Karpas-422 (cell line): Measurements from ENCODE around the gene SCMH1. TPM values are rescaled to one million over a fixed set of nuclear protein-coding genes. Genes with fewer than 3 reads are reported as not detected.
"Not testable (repeated sequence)": the region's sequence is repeated elsewhere in the genome, so short reads cannot be mapped to it uniquely, and the experiment has no call there.

ENCODE experiments used
- DNase-seq: peaks from one replicate; pipeline ENCODE4 v3.0.0-alpha.2; 2015
- H2AFZ ChIP-seq: fragments of 200-600 bp; sonication (generic); 2 replicates; pipeline ENCODE4 v1.6.1; 2014; ENCODE audit warnings: antibody characterized with exemption, low read length, mixed read lengths
- H3K27ac ChIP-seq: fragments of 200-600 bp; sonication (generic); 2 replicates; pipeline ENCODE4 v1.5.1; 2014; ENCODE audit warnings: mild to moderate bottlenecking, low read length, moderate library complexity
- H3K27me3 ChIP-seq: fragments of 200-600 bp; sonication (generic); 2 replicates; pipeline ENCODE4 v1.6.1; 2014; ENCODE audit warnings: low read length, mixed read lengths
- H3K36me3 ChIP-seq: fragments of 200-600 bp; sonication (generic); 2 replicates; pipeline ENCODE4 v1.6.1; 2014; ENCODE audit warnings: low read length, mixed read lengths; ENCODE audit not compliant: insufficient read depth
- H3K4me1 ChIP-seq: fragments of 200-600 bp; sonication (generic); 2 replicates; pipeline ENCODE4 v1.6.1; 2014; ENCODE audit warnings: mild to moderate bottlenecking, low read length, mixed read lengths
- H3K4me2 ChIP-seq: fragments of 200-600 bp; sonication (generic); 2 replicates; pipeline ENCODE4 v1.6.1; 2014; ENCODE audit warnings: low read length, low read depth, mild to moderate bottlenecking; ENCODE audit not compliant: poor library complexity, severe bottlenecking
- H3K4me3 ChIP-seq: fragments of 200-600 bp; sonication (generic); 2 replicates; pipeline ENCODE4 v1.5.1; 2014; ENCODE audit warnings: mild to moderate bottlenecking, antibody characterized with exemption, low read length, mixed read lengths
- H3K79me2 ChIP-seq: fragments of 200-600 bp; sonication (generic); 2 replicates; pipeline ENCODE4 v1.6.1; 2014; ENCODE audit warnings: mild to moderate bottlenecking, low read length, mixed read lengths
- H3K9ac ChIP-seq: fragments of 200-600 bp; sonication (generic); 2 replicates; pipeline ENCODE4 v1.6.0; 2014; ENCODE audit warnings: low read length
- H3K9me2 ChIP-seq: fragments of 200-600 bp; sonication (generic), shearing (Covaris generic); replicated peaks from 2 replicates; pipeline ENCODE4 v1.6.0; 2014; ENCODE audit warnings: mild to moderate bottlenecking, low read length, moderate library complexity; ENCODE audit not compliant: insufficient read depth
- H3K9me3 ChIP-seq: fragments of 300-700, 200-600 bp; sonication (generic); 2 replicates; pipeline ENCODE4 v1.6.1; 2014; ENCODE audit warnings: low read length, mixed read lengths
- H4K20me1 ChIP-seq: fragments of 200-600 bp; sonication (generic); 2 replicates; pipeline ENCODE4 v1.6.1; 2014; ENCODE audit warnings: mild to moderate bottlenecking, antibody characterized with exemption, low read length, low read depth; ENCODE audit not compliant: insufficient read depth
- total RNA-seq: library from RNA; depleted of rRNA; stranded (reverse); fragments of >200 nt; shearing (Covaris generic); gene quantifications from 2 replicates; pipeline ENCODE4 v1.2.3, GENCODE V29; 2014; ENCODE audit warnings: low replicate concordance

The SCMH1 gene
- total RNA-seq, 1 experiment from 2014 or later = 83.6 TPM

- peaks cover 13% of the 10 kb centered on the region; the same call in 1 of the 2 replicates for H3K9me3 ChIP-seq
- no peak for DNase-seq
- no peak overlapping the region for H3K4me3 ChIP-seq
- H3K27ac ChIP-seq = no peak overlapping the region
- H3K4me2 ChIP-seq = no peak overlapping the region
- H4K20me1 ChIP-seq = no peaks in the 10 kb centered on the region
- H3K36me3 ChIP-seq = peaks cover 45% of the 10 kb centered on the region
- peaks cover 100% of the 10 kb centered on the region for H3K79me2 ChIP-seq
- H3K4me1 ChIP-seq = peaks cover 24% of the 10 kb centered on the region
- no peak overlapping the region for H3K9ac ChIP-seq
- H3K27me3 ChIP-seq = no peaks in the 10 kb centered on the region
- no peak overlapping the region for H2AFZ ChIP-seq
- no peaks in the 10 kb centered on the region for H3K9me2 ChIP-seq
Observed at GRCh38 chr1:41217441-41217840, 24.7 kb downstream of the SCMH1 start.

DNA sequence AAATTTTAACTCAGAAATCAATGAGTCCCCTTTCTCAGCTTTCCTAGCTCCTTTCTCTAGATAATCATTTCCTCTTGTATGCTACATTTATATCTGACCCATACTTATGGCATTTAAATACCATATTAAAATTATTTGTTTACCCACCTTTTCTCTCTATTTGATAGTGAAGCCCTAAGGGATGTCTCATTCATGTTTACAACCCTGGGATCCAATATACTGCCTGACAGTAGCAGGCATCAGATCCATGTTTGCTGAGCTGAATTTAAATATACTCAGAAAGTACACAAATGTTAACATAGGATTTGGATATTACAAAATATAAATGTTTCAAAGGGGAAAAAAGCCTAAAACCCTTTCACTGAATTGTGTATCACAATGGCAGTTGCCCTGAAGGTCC, 26.5 kb downstream of the SCMH1 start:
- Histone ChIP-seq H3K27me3 (no peaks in the 10 kb centered on the region), H3K9me3 (peaks cover 11% of the 10 kb centered on the region; the same call in 1 of the 2 replicates), H3K4me1 (peaks cover 19% of the 10 kb centered on the region), H3K4me3 (no peak overlapping the region), H3K36me3 (peaks cover 34% of the 10 kb centered on the region), H3K79me2 (peaks cover 100% of the 10 kb centered on the region), H3K27ac (no peak overlapping the region; the same call in 1 of the 2 replicates), H3K9me2 (no peaks in the 10 kb centered on the region), H4K20me1 (no peaks in the 10 kb centered on the region), H3K4me2 (no peak overlapping the region), H3K9ac (no peak overlapping the region), H2AFZ (no peak overlapping the region)
- DNase-seq = no peak

DNA sequence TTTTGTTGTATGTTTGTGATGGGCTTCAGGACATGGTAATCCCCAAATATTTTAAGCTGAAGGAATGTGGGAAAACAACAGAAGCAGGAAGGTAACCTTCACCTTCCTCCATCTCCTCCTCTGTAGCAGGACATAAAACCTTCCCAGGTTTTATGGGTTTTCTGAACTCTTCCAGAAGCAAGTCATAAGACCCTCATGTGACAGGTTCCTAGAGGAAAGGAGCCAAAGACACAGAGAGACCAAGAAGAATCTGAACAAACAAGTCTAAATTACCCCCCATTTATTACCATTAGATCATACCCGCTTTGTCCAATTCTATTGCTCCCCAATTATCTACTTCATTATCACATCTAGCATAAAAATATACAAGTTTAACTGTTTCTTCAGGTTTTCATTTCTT, 28.8 kb downstream of the SCMH1 start:
- Histone ChIP-seq H2AFZ (no peak overlapping the region), H3K9me2 (no peaks in the 10 kb centered on the region), H3K9ac (no peak overlapping the region), H3K27ac (no peak overlapping the region), H3K9me3 (no peaks in the 10 kb centered on the region), H3K4me1 (peaks cover 19% of the 10 kb centered on the region), H3K36me3 (peaks cover 16% of the 10 kb centered on the region), H3K79me2 (peaks cover 96% of the 10 kb centered on the region), H3K27me3 (no peaks in the 10 kb centered on the region), H3K4me2 (no peak overlapping the region), H4K20me1 (no peaks in the 10 kb centered on the region), H3K4me3 (no peak overlapping the region)
- DNase-seq = no peak

DNA sequence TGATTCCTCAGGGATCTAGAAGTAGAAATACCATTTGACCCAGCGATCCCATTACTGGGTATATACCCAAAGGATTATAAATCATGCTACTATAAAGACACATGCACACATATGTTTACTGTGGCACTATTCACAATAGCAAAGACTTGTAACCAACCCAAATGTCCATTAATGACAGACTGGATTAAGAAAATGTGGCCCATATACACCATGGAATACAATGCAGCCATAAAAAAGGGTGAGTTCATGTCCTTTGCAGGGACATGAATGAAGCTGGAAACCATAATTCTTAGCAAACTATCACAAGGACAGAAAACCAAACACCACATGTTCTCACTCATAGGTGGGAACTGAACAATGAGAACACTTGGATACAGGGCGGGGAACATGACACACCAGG, 30.5 kb downstream of the SCMH1 start:
- H3K79me2 ChIP-seq = peaks cover 84% of the 10 kb centered on the region
- H3K27ac ChIP-seq, H3K9me3 ChIP-seq, H3K4me1 ChIP-seq, DNase-seq, H3K9ac ChIP-seq, H2AFZ ChIP-seq, H3K9me2 ChIP-seq, H3K4me2 ChIP-seq, H4K20me1 ChIP-seq, H3K4me3 ChIP-seq, H3K27me3 ChIP-seq: not testable (repeated sequence)
- H3K36me3 ChIP-seq = peaks cover 12% of the 10 kb centered on the region; the same call in 1 of the 2 replicates

DNA sequence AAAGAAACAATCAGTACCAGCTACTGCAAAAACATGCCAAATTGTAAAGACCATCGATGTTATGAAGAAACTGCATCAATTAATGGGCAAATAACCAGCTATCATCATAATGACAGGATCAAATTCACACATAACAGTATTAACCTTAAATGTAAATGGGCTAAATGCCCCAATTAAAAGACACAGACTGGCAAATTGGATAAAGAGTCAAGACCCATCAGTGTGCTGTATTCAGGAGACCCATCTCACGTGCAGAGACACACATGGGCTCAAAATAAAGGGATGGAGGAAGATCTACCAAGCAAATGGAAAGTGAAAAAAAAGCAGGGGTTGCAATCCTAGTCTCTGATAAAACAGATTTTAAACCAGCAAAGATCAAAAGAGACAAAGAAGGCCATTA, 35.1 kb downstream of the SCMH1 start:
- not testable (repeated sequence) for H3K9me2 ChIP-seq, H3K9me3 ChIP-seq, H4K20me1 ChIP-seq, H3K4me3 ChIP-seq, H3K27me3 ChIP-seq, DNase-seq, H2AFZ ChIP-seq, H3K9ac ChIP-seq, H3K27ac ChIP-seq, H3K4me1 ChIP-seq, H3K4me2 ChIP-seq
- H3K36me3 ChIP-seq = peaks cover 16% of the 10 kb centered on the region; the same call in 1 of the 2 replicates
- H3K79me2 ChIP-seq = peaks cover 81% of the 10 kb centered on the region

GRCh38 chr1:41200728-41201127, 41.4 kb downstream of the SCMH1 start:
- H3K27ac ChIP-seq = no peak overlapping the region
- H4K20me1 ChIP-seq = no peaks in the 10 kb centered on the region
- H3K9ac ChIP-seq = no peak overlapping the region
- peaks cover 33% of the 10 kb centered on the region; the same call in 1 of the 2 replicates for H3K36me3 ChIP-seq
- DNase-seq = no peak
- H3K27me3 ChIP-seq = no peaks in the 10 kb centered on the region
- no peaks in the 10 kb centered on the region for H3K4me1 ChIP-seq
- H3K79me2 ChIP-seq = peaks cover 92% of the 10 kb centered on the region
- H3K9me3 ChIP-seq = peaks cover 5% of the 10 kb centered on the region; the same call in 1 of the 2 replicates
- H3K9me2 ChIP-seq = no peaks in the 10 kb centered on the region
- no peak overlapping the region for H2AFZ ChIP-seq
- H3K4me2 ChIP-seq = no peak overlapping the region
- H3K4me3 ChIP-seq = no peak overlapping the region

DNA sequence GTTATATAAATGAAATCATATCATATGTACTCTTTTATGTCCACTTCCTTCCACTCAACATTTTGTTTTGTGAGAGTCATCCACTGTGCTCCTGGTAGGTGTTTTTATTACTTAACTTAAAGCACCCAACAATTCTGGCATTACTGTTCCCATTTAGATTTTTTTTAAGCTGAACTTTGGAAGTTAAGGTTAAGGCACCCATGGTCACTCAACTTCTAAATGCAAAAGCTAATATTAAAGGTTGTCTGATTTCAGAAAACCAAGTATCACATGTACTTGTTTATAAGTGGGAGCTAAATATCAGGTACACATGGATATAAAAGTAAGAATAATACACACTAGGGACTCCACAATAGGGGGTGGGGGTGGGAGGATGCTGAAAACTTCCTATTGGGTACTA, 42.7 kb downstream of the SCMH1 start:
- Histone ChIP-seq H4K20me1 (no peaks in the 10 kb centered on the region), H3K4me2 (no peak overlapping the region), H3K9me3 (peaks cover 5% of the 10 kb centered on the region; the same call in 1 of the 2 replicates)

GRCh38 chr1:41192456-41193178, 49.5 kb downstream of the SCMH1 start:
- Histone ChIP-seq H2AFZ (no peak overlapping the region), H3K4me1 (no peaks in the 10 kb centered on the region), H3K27ac (no peak overlapping the region), H3K9me3 (peaks cover 5% of the 10 kb centered on the region; the same call in 1 of the 2 replicates), H3K79me2 (peaks cover 96% of the 10 kb centered on the region), H3K9me2 (no peaks in the 10 kb centered on the region), H3K4me3 (no peak overlapping the region), H3K4me2 (no peak overlapping the region), H3K36me3 (0 out of 2 replicates have a peak, but pooled peaks cover 15% of the 10 kb centered on the region), H3K27me3 (no peaks in the 10 kb centered on the region), H4K20me1 (no peaks in the 10 kb centered on the region), H3K9ac (no peak overlapping the region)
- no peak for DNase-seq

More for the DNA sequence above, 42.7 kb downstream of the SCMH1 start:
- Histone ChIP-seq H2AFZ (no peak overlapping the region), H3K36me3 (0 out of 2 replicates have a peak, but pooled peaks cover 27% of the 10 kb centered on the region), H3K4me3 (no peak overlapping the region), H3K27ac (no peak overlapping the region), H3K9ac (no peak overlapping the region), H3K4me1 (no peaks in the 10 kb centered on the region), H3K9me2 (no peaks in the 10 kb centered on the region), H3K79me2 (peaks cover 92% of the 10 kb centered on the region), H3K27me3 (no peaks in the 10 kb centered on the region)
- DNase-seq = no peak
